NCI-H1092 treated with DMSO at 0.1 percent for 48 hours (cell line): Measurements from ENCODE around the gene ARHGEF10L.
A peak's percentile ranks its signal among the peaks of the same experiment; 100 is the strongest.

Source experiments
- DNase-seq: peaks from one replicate; lab custom pipeline; 2025; lab: John Stamatoyannopoulos, UW

Gene ARHGEF10L

GRCh38 chr1:17520473-17521319 is 18.8 kb upstream of the ARHGEF10L start:
- no peak for DNase-seq

- DNase-seq, result no peak
Observed at GRCh38 chr1:17521946-17522612, 17.4 kb upstream of the ARHGEF10L start.

- DNase-seq, result no peak
Observed at GRCh38 chr1:17523321-17524041, 16.0 kb upstream of the ARHGEF10L start.

GRCh38 chr1:17524645-17525044 is 14.9 kb upstream of the ARHGEF10L start:
- no peak for DNase-seq

GRCh38 chr1:17525996-17526686 is 13.4 kb upstream of the ARHGEF10L start:
- no peak for DNase-seq

GRCh38 chr1:17527036-17527914 is 12.2 kb upstream of the ARHGEF10L start:
- DNase-seq, result no peak

GRCh38 chr1:17529381-17529780 is 10.1 kb upstream of the ARHGEF10L start:
- DNase-seq, result no peak

GRCh38 chr1:17531343-17531681 is 8.2 kb upstream of the ARHGEF10L start:
- DNase-seq, result no peak

- peak; percentile 72 for DNase-seq
Observed at GRCh38 chr1:17531682-17532487, 7.6 kb upstream of the ARHGEF10L start.

GRCh38 chr1:17533201-17533600 is 6.3 kb upstream of the ARHGEF10L start:
- DNase-seq, result no peak

- DNase-seq, result peak; percentile 71
Observed at GRCh38 chr1:17535300-17535936, 4.1 kb upstream of the ARHGEF10L start.

- no peak for DNase-seq
Observed at GRCh38 chr1:17538010-17538409, 1.5 kb upstream of the ARHGEF10L start.

- no peak for DNase-seq
Observed at GRCh38 chr1:17538428-17539117, 925 bp upstream of the ARHGEF10L start.

- no peak for DNase-seq
Observed at GRCh38 chr1:17539118-17539476, 401 bp upstream of the ARHGEF10L start.

GRCh38 chr1:17540255-17541001 is 930 bp downstream of the ARHGEF10L start:
- no peak for DNase-seq

- no peak for DNase-seq
Observed at GRCh38 chr1:17542645-17543044, 3.1 kb downstream of the ARHGEF10L start.

- DNase-seq, result no peak
Observed at GRCh38 chr1:17544776-17545350, 5.4 kb downstream of the ARHGEF10L start.

- DNase-seq, result no peak
Observed at GRCh38 chr1:17545356-17545755, 5.9 kb downstream of the ARHGEF10L start.
